ENCODE measurements around the gene CRISP1. TPM values are rescaled to one million over a fixed set of nuclear protein-coding genes. Genes with fewer than 3 reads are reported as not detected.

Gene CRISP1
- total and polyA plus RNA-seq, 10 donors: not detected

- Histone ChIP-seq H3K36me3 (no peaks in the 10 kb centered on the region), H3K4me1 (no peaks in the 10 kb centered on the region), H3K9me3 (no peaks in the 10 kb centered on the region), H3K4me3 (no peak overlapping the region), H3K27me3 (replicated peaks in 1 of 7) (no peaks in the 10 kb centered on the region), H3K27ac (no peak overlapping the region)
- WGBS, 5 donors: 76 to 92% (median 86%) methylated on average over 1 of the region's 1 CpG
- TF ChIP-seq POLR2AphosphoS5 (IDR thresholded peaks at IDR 0.05): no peak
- intact Hi-C loops (cut with DNase I; ENCODE audit: low total_unique reads): no loop called here
- no peak for DNase-seq
Observed at GRCh38 chr6:49833386-49833785, 32.9 kb downstream of the CRISP1 start.

GRCh38 chr6:49826743-49827406 lies 39.5 kb downstream of the CRISP1 start:
- Histone ChIP-seq H3K4me3 (no peak overlapping the region), H3K4me1 (no peaks in the 10 kb centered on the region), H3K36me3 (no peaks in the 10 kb centered on the region), H3K27me3 (replicated peaks in 1 of 7) (no peaks in the 10 kb centered on the region), H3K27ac (no peak overlapping the region), H3K9me3 (no peaks in the 10 kb centered on the region)
- DNase-seq: no peak
- intact Hi-C loops (cut with DNase I; ENCODE audit: low total_unique reads): no loop called here
- 18 to 35% (median 24%) methylated on average over 5 of the region's 5 CpGs for WGBS, 5 donors
- TF ChIP-seq CTCF (IDR thresholded peaks at IDR 0.05 in 8 of 11, conservative IDR thresholded peaks at IDR 0.05 in 3 of 11) (no peak), POLR2A (IDR thresholded peaks at IDR 0.05) (no peak), POLR2AphosphoS5 (IDR thresholded peaks at IDR 0.05) (no peak)

GRCh38 chr6:49815166-49815565 lies 51.2 kb downstream of the CRISP1 start:
- Histone ChIP-seq H3K36me3 (no peaks in the 10 kb centered on the region), H3K9me3 (peaks cover 0 to 5% (median 0%) of the 10 kb centered on the region in 8 donors), H3K27ac (no peak overlapping the region), H3K4me1 (no peaks in the 10 kb centered on the region), H3K27me3 (replicated peaks in 1 of 7) (no peaks in the 10 kb centered on the region), H3K4me3 (no peak overlapping the region)
- intact Hi-C loops (cut with DNase I; ENCODE audit: low total_unique reads): no loop called here
- TF ChIP-seq POLR2AphosphoS5 (IDR thresholded peaks at IDR 0.05) (no peak), POLR2A (IDR thresholded peaks at IDR 0.05) (no peak), CTCF (IDR thresholded peaks at IDR 0.05 in 8 of 11, conservative IDR thresholded peaks at IDR 0.05 in 3 of 11) (no peak)
- no peak for DNase-seq
- 86 to 98% (median 92%) methylated on average over 2 of the region's 2 CpGs for whole genome bisulfite sequencing, 5 donors

- H3K4me3 ChIP-seq: no peak overlapping the region
- TF ChIP-seq CTCF (IDR thresholded peaks at IDR 0.05 in 8 of 11, conservative IDR thresholded peaks at IDR 0.05 in 3 of 11) (no peak), POLR2A (IDR thresholded peaks at IDR 0.05) (no peak), POLR2AphosphoS5 (IDR thresholded peaks at IDR 0.05) (no peak)
- intact Hi-C loops (cut with DNase I; ENCODE audit: low total_unique reads): no loop called here
- no peak for DNase-seq
- H3K27me3 ChIP-seq (replicated peaks in 1 of 7): no peaks in the 10 kb centered on the region
- no peaks in the 10 kb centered on the region for H3K4me1 ChIP-seq
- no peak overlapping the region for H3K27ac ChIP-seq
- 66 to 81% (median 78%) methylated on average over 2 of the region's 2 CpGs for WGBS, 5 donors
- no peaks in the 10 kb centered on the region for H3K36me3 ChIP-seq
- peaks cover 0 to 20% (median 5%) of the 10 kb centered on the region in 8 donors for H3K9me3 ChIP-seq
Observed at GRCh38 chr6:49813248-49813647, 53.1 kb downstream of the CRISP1 start.

Data from spleen (tissue), 11 donors.